HG02588 (cell line): ENCODE measurements around the gene CACFD1.

Source experiments
- ATAC-seq: cut with Tn5 transposase; IDR thresholded peaks from one replicate; pipeline ENCODE4 v1.9.1; 2021; ENCODE audit warnings: mild to moderate bottlenecking, moderate library complexity; ENCODE audit not compliant: unreplicated experiment

The CACFD1 gene

DNA sequence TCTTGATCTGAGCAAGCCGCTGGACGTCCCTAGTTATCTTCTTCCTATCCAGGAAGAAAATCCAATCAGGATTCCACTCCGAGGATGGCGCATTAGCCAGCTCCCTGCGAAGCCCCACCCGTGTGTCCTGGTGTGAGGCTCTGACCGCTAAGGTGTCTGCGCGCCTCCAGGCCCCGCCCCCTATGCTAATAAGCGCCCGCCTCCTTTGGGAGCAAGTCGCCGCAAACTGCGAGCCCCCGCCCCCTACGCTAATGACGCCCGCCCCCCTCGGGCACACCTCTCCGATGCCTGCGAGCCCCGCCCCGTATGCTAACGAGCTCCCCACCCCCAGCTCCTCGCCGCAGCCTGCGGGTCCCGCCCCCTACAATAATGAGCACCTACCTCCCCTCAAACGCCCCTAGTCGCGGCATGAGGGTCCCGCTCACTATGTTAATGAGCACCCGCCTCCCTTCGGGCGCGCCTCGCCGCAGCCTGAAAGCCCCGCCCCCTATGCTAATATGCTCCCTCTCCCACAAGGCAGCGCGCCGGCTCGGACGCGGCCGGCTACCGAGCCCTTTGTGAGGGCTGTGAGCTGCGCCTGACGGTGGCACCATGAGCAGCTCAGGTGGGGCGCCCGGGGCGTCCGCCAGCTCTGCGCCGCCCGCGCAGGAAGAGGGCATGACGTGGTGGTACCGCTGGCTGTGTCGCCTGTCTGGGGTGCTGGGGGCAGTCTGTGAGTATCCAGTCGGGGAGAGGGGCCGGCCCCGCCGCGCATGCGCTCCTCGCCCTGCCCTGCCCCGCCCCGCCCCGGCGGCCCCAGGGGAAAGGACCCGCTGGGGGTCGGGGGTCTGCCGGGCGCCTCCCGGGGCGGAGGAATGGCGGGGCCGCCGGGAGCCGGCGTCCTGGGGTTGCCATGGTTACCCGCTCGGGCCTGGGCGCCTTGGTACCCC, at the start of gene CACFD1:
Gene CACFD1 (plus strand): TSS at position 503 of the 929 bp plus-strand sequence. CDS start 89 bp downstream, at position 592.
- ATAC-seq, result peak; percentile 75

DNA sequence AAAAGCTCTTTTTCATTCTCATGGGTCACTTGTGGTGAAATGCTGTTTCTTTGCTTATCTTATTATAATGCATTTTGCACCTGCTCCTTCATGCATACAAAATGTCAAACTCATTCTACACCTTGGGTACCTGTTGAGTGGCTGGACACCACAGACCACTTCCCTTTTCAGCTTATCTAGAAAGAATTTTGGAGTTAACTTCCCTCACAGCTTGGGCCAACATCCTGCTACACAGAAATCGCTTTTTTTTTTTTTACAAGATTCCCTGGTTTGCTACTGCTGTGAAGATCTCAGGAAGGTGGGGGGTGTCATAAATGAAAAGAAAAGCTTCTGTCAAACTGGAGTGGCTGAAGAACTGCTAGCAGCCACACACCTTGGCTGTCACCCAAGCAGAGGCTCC, 44.6 kb upstream of the CACFD1 start:
- no peak for ATAC-seq

DNA sequence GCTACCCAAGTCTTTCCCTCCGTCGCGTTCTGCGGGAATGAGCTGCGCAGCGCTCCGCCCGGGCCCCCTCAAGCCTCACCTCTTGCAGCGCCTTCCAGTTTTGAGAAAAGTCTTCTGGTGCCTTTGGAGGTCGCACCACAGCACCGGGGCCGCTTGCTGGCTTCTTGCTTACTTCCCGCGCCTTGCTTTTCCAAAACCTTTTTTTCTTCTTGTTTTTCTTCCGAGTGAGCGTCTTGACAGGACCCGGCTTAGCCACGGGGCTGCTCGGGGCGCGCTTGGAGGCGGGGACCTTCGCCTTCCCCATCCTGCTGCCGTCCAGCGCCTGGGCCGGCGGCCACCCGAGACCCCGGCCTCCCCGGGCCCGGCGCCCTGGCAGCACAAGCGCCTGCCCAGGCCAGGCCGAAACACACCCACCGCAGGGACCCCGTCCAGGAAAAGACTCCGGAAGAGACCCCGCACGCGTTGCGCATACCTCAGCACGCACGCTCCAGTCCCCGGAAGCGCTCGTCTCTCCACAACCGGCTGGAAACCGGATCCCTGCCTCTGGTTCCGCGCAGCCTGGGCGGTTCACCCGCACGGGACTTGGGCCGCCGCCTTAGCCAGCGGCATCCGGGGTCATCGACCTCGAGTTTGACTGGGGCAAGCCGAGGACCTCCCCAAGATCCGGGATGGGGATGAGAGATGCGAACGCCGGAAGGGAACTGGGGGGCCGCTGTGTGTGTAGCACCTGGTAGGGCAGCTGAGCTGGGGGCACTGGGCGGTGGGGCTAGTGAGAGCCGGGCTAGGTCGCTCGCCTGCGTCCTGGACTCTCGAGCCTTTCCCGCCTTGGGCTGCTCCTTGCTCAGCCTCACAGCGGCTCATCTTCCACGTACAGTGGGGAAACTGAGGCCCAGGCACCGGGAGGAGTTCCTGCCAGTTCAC, 42.0 kb upstream of the CACFD1 start, which contains the start of gene REXO4:
Gene REXO4 (minus strand): TSS at position 470 of the 921 bp plus-strand sequence. CDS start 166 bp downstream, at position 304.
- peak; percentile 67 for ATAC-seq

DNA sequence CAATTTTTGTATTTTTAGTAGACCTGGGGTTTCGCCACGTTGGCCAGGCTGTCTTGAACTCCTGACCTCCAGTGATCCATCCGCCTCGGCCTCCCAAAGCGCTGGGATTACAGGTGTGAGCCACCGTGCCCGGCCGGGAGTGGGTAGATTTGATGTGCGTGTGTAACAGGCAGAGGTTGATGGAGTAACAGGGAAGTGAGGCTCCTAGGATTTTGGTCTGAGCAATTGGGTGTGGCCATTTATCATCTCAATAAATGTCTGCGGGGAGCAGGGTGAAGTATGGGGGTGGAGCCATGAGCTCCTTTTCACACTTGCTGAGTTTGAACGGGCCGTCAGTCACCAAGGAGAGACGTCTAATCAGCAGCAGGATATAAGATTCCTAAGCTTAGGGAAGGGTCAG, 40.8 kb upstream of the CACFD1 start:
- ATAC-seq, result no peak

DNA sequence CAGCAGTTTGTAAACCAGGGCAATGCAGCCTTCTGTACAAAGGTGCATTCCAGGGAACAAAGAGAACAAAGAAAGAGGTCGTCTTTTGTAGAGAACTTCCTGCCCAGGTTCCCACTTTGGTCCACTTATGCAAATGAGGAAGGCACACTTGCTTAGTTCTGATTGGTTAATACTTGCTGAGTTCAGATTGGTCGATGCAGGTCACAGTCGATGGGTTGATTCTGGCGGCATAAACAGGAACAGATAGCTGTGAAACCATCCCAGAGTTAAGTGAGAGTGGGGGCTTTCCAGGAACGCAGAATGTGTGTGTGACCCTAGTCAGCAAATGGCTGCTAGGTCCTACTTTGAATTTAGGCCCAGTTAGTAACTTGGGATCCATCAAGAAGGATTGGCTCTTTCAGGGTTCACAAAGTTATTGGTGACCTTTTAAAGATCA, 39.4 kb upstream of the CACFD1 start:
- ATAC-seq, result no peak

DNA sequence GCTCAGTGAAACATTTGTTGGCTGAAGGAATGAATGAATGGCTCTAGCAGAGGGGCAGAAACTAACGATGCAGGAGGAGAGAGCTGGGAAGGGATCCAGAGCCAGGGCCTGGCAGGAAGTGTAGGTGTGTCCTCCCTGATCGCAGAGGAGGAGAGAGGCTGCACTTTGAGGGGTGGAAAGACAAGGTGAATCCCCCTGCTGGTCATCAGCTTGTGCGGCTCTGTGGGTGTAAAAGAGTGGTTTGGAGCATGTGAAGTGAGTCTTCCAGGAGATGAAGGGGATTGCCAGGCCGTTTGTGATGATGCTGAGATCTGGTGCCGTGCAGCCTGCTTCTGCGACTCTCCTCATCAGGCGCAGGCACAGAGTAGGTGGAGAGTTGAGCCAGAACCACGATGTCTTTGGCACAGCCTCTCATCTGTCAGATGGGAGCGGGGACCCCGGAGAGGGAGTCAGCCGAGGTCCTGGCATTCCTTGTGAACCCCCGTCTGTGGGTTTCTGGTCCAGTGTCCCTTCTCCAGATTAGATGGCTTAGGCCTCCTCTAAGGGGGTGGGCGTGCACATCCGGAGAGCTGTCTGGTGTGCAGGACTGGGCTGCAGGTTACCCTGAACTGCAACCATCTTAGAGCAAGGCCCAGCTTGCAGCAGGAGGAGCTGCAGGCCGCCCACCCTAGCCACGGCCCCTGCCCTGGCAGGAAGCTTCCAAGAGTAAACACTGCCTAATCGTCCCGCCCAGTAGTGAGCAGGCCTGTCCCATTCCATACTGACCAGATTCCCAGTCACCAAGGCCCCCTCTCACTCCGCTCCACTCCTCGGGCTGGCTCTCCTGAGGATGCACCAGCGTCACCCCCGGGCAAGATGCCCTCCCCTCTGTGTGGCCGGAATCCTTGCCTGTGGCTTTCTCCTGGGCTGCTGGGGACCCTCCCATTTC, 37.9 kb upstream of the CACFD1 start, which contains the start of gene ADAMTS13:
Gene ADAMTS13 (plus strand): TSS at position 753 of the 928 bp plus-strand sequence. CDS start 77 bp downstream, at position 830.
- ATAC-seq, result no peak

DNA sequence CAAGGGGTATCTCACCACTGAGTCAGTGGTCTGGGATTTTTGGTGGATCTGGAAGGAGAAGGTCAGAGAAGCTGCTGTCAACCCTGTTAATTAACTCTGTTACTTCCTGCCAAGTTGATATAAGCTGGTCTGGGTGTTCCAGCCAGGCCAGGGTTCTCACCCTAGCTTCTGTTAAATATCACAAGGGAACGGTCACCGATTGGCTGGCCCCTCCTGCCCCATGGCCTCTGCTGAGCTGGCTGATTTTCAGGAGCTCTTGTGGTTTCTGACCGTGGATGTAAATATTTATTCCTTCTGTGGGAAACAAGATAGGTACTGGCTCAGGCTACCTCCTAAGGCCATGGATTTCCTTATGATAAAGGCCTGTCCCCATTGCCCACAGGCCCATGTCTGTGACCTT, 36.6 kb upstream of the CACFD1 start:
- ATAC-seq, result no peak

DNA sequence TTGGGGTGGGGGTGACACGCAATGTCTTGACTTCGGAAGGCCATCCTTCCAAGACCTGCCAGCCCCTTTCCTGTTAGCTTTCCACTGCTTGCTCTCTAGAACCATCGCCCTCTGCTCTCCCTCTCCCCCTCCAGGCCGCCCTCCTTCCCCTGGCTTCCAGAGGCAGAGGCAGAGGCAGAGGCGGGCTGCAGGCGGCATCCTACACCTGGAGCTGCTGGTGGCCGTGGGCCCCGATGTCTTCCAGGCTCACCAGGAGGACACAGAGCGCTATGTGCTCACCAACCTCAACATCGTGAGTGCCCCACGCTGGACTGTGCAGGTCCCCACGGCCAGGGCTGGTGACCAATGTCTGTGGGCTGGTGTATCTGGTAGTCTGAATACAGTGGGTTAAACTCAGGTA, 35.6 kb upstream of the CACFD1 start:
- ATAC-seq, result no peak

DNA sequence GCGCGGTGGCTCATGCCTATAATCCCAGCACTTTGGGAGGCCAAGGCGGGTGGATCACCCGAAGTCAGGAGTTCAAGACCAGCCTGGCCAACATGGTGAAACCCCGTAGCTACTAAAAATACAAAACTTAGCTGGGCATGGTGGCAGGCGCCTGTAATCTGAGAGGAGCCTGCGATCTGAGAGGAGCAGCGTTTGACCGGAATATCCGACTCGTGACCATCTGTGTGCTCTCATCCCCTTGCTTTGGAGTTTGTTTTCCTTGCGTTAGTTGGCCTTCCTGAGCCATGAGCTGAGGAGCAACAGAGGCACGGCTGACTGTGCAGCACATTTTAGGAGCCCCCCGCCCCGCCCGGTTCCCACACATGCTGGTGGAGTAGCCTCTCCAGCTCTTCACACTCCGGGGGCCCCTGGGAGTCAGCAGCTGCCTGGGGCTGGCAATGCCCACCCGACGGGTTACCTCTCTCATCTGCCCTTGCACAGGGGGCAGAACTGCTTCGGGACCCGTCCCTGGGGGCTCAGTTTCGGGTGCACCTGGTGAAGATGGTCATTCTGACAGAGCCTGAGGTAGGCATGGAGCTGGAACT, 34.6 kb upstream of the CACFD1 start:
- ATAC-seq, result no peak

DNA sequence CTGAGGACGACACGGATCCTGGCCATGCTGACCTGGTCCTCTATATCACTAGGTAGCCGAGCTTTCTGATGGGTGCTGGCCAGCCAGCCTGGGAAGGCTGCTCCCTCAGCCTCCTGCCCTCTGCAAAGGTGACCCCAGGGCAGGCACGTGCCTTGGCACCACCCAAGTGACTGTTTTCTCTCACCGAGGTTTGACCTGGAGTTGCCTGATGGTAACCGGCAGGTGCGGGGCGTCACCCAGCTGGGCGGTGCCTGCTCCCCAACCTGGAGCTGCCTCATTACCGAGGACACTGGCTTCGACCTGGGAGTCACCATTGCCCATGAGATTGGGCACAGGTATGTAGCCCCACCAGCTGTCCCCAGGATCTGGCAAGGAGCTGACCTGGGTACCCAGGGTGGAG, 33.8 kb upstream of the CACFD1 start:
- no peak for ATAC-seq

DNA sequence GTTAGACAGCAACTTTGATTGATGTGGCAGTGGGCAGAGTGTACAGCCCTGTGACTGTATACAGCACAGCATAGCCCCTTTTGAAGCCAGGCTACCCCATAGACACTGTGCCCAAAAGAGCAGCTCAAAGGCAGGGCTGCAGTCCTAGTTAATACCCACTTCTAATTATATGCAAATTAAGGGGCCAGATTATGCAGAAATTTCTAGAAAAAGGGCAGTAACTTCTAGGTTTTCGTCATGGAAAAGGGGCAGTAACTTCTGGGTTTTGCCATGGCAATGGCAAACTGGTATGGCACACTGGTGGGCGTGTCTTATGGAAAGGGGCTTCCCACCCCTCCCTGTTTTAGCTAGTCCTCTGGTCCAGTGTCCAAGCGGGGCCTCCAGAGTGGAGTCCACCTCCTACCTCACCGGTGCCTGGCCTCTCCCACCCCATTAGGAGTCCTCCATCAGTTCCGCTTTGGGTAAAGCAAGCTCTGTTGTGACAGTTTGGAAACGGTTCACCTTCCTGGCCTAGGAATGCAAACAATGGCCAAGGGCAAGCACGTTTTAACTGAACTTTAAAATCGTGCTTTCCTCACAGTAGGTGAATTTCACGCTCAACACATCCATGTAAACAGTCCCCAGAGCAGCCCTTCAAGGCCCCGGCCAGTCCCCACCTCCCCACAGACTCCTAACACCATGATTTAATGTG, 32.0 kb upstream of the CACFD1 start:
- no peak for ATAC-seq

DNA sequence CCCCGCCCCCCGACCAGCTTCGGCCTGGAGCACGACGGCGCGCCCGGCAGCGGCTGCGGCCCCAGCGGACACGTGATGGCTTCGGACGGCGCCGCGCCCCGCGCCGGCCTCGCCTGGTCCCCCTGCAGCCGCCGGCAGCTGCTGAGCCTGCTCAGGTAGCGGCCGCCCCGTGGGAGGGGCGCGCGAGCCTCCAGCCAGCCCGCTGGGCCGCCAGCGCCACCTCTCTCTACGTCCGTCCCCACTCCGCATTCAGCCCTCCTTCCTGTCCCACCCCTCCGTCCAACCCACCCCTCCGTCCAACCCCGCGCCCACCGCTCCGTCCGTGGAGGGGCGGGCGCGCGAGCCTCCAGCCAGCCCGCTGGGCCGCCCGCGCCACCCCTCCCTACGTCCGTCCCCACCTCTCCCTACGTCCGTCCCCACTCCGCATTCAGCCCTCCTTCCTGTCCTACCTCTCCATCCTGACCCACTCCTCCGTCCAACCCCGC, 31.1 kb upstream of the CACFD1 start:
- no peak for ATAC-seq

DNA sequence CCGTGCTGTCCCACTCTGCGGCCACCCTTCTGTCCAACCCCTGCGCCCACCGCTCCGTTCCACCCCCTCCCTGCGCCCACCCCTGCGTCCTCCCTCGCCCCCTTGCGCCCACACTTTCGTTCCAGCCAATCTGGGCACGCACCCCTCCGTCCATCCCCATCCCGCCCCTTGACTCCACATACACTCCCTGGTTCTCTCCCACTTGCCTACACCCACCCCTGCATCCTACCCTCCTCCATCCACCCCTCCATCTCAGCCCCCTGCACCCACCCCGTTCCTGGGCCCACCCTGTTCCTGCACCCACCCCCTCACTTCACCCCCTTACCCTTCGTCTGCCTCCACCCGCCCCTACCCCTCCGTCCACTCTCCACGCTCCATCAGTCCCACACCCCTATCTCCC, 30.6 kb upstream of the CACFD1 start:
- no peak for ATAC-seq

DNA sequence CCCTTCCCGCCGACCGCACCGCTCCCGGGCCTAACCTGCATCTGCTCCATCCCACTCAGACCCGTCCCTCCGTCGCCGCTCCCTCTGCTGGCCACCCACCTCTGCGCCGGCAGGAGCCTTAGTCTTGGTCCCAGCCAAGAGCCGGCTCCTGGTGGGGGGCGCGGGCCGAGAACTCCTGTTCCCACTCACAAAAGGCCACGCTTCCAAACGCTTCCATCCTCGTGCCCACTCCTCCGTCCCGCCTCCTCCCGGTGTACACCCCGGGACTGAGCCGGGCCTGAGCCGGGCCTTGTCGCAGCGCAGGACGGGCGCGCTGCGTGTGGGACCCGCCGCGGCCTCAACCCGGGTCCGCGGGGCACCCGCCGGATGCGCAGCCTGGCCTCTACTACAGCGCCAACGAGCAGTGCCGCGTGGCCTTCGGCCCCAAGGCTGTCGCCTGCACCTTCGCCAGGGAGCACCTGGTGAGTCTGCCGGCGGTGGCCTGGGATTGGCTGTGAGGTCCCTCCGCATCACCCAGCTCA, 30.1 kb upstream of the CACFD1 start:
- no peak for ATAC-seq

DNA sequence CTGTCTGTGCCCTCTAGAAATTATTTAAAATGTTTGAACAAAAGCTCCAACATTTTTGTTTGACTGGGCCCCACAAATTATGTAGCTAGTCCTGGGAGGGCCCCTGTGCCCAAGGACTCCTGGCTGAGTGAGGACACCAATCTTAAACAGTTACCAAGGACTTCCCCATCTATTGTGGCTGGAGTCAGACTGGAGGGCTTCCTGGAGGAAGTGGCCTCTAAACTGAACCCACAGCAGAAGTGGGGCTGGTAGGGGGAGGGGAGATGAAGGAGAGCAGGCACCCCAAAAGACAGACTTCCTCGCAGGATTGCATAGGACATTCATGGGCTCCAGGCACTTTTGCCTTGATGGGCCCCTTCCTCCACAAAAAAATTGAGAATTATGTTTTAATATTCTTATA, 29.5 kb upstream of the CACFD1 start:
- no peak for ATAC-seq

DNA sequence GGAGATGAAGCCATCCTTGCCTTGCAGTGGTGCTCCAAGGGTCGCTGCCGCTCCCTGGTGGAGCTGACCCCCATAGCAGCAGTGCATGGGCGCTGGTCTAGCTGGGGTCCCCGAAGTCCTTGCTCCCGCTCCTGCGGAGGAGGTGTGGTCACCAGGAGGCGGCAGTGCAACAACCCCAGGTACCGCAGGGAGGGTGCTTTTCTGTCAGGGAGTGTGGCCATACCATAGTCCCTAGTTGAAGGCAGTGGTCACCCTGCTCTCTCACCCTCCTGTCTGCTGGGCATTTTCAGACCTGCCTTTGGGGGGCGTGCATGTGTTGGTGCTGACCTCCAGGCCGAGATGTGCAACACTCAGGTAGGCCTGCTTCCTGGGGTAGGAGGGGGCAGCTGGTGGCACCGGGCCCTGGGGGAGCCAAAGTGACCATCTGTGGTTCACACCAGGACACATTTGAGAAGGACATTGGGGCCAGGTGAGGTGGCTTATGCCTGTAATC, 26.4 kb upstream of the CACFD1 start:
- no peak for ATAC-seq

DNA sequence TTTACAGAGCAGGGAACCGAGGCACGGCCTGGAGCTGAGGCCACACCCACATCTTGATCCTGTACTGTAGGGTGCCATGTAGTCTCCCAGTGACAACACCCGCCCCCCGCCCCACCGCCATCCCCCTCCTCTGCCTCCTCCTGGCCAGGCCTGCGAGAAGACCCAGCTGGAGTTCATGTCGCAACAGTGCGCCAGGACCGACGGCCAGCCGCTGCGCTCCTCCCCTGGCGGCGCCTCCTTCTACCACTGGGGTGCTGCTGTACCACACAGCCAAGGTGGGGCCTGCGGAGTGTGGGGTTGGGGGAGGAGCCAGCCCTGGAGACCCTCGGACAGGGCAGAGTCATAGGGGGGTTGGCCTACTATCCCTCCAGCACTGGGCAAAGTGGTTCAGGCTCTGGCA, 23.1 kb upstream of the CACFD1 start:
- ATAC-seq, result no peak

DNA sequence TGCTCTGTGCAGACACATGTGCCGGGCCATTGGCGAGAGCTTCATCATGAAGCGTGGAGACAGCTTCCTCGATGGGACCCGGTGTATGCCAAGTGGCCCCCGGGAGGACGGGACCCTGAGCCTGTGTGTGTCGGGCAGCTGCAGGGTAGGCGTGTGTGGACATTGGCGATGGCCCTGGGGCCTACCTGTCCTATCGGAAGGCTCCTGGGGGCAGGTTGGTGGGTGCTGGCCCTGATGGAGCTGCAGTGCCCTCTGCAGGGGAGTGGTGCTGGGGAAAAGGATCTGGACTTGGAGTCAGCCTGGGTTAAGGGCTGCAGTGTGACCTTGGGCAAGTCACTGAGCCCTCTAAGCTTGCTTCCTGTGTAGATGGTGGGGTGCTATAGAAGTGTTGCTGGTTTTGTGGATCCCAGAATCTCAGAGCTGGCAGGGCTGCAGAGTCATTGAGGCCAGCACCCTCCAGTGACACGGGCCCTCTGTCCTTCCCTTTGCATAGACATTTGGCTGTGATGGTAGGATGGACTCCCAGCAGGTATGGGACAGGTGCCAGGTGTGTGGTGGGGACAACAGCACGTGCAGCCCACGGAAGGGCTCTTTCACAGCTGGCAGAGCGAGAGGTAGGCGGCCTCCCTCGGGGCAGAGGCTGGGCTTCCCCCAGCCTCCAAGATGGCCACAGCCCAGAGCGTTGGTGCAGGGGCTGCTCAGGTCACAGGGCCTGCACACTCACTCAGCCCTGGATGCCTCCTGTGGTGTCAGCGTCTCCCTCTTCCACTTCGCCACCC, 21.8 kb upstream of the CACFD1 start:
- ATAC-seq, result no peak
